ENCODE measurements around the gene TOP2B.
A peak's percentile ranks its signal among the peaks of the same experiment; 100 is the strongest.

Gene TOP2B

GRCh38 chr3:25664812-25665314, at the start of gene TOP2B:
Gene TOP2B (minus strand): TSS chr3:25664907. CDS start chr3:25664297, 610 bp downstream.
- DNase-seq = peak; percentile 65

- DNase-seq = no peak
These were observed 48.8 kb upstream of the TOP2B start for GRCh38 chr3:25713341-25713985.

GRCh38 chr3:25711090-25711489, 46.4 kb upstream of the TOP2B start:
- DNase-seq = no peak

- no peak for DNase-seq
These were observed 43.3 kb upstream of the TOP2B start for GRCh38 chr3:25708036-25708435.

GRCh38 chr3:25707268-25707926, 42.7 kb upstream of the TOP2B start:
- no peak for DNase-seq

GRCh38 chr3:25706213-25706612, 41.5 kb upstream of the TOP2B start:
- no peak for DNase-seq

- no peak for DNase-seq
These were observed 32.8 kb upstream of the TOP2B start for GRCh38 chr3:25697553-25697952.

GRCh38 chr3:25695731-25696420, 31.2 kb upstream of the TOP2B start:
- no peak for DNase-seq

GRCh38 chr3:25693238-25693637, 28.5 kb upstream of the TOP2B start:
- DNase-seq = no peak

- DNase-seq = no peak
These were observed 27.6 kb upstream of the TOP2B start for GRCh38 chr3:25692341-25692740.

GRCh38 chr3:25690768-25691533, 26.2 kb upstream of the TOP2B start:
- DNase-seq = no peak

- DNase-seq = no peak
These were observed 24.5 kb upstream of the TOP2B start for GRCh38 chr3:25689226-25689625.

- no peak for DNase-seq
These were observed 23.0 kb upstream of the TOP2B start for GRCh38 chr3:25687742-25688141.

GRCh38 chr3:25686766-25687165, 22.1 kb upstream of the TOP2B start:
- no peak for DNase-seq

- no peak for DNase-seq
These were observed 19.2 kb upstream of the TOP2B start for GRCh38 chr3:25683882-25684281.

- no peak for DNase-seq
These were observed 18.7 kb upstream of the TOP2B start for GRCh38 chr3:25683410-25683809.

- no peak for DNase-seq
These were observed 15.1 kb upstream of the TOP2B start for GRCh38 chr3:25679642-25680302.

GRCh38 chr3:25679166-25679565, 14.5 kb upstream of the TOP2B start:
- DNase-seq = no peak

- no peak for DNase-seq
These were observed 13.9 kb upstream of the TOP2B start for GRCh38 chr3:25678581-25678980.

GRCh38 chr3:25677121-25677520, 12.4 kb upstream of the TOP2B start:
- DNase-seq = no peak

GRCh38 chr3:25674670-25675069, 10.0 kb upstream of the TOP2B start:
- no peak for DNase-seq

GRCh38 chr3:25673738-25674298, 9.1 kb upstream of the TOP2B start:
- DNase-seq = no peak
